Calu3 (cell line): ENCODE measurements around the gene PVR. TPM values are rescaled to one million over a fixed set of nuclear protein-coding genes. Genes with fewer than 3 reads are reported as not detected.
A peak's percentile ranks its signal among the peaks of the same experiment; 100 is the strongest.
"Not testable (repeated sequence)": the region's sequence is repeated elsewhere in the genome, so short reads cannot be mapped to it uniquely, and the experiment has no call there.

Experiments used
- BruUV-seq: library from RNA; stranded (reverse); fragments of 400-500 nt; replicated peaks from 2 replicates; lab custom pipeline; 2021; lab: Mats Ljungman, UMichigan
- CTCF ChIA-PET: fragments of 300-600 bp; sonication (Branson Sonifier 250); formaldehyde crosslinking; loops from one replicate; lab custom pipeline; 2022; ENCODE audit warnings: antibody characterized with exemption; lab: Charles Lee
- DNase-seq: peaks from one replicate; pipeline ENCODE4 v3.0.0; 2022
- H3K27ac Mint-ChIP-seq: one replicate; pipeline ENCODE4 v1.8.0; 2022; ENCODE audit warnings: mixed read lengths; ENCODE audit not compliant: unreplicated experiment
- H3K27me3 Mint-ChIP-seq: one replicate; pipeline ENCODE4 v1.8.0; 2022; ENCODE audit warnings: mixed read lengths; ENCODE audit not compliant: unreplicated experiment
- H3K36me3 Mint-ChIP-seq: one replicate; pipeline ENCODE4 v1.8.0; 2022; ENCODE audit warnings: mild to moderate bottlenecking, moderate library complexity, mixed read lengths; ENCODE audit not compliant: insufficient read depth, unreplicated experiment
- H3K4me1 Mint-ChIP-seq: one replicate; pipeline ENCODE4 v1.8.0; 2022; ENCODE audit warnings: mild to moderate bottlenecking, low read depth, mixed read lengths; ENCODE audit not compliant: unreplicated experiment
- H3K4me3 Mint-ChIP-seq: one replicate; pipeline ENCODE4 v1.8.0; 2022; ENCODE audit warnings: mild to moderate bottlenecking, low read depth, moderate library complexity, mixed read lengths; ENCODE audit not compliant: unreplicated experiment
- H3K9me3 Mint-ChIP-seq: one replicate; pipeline ENCODE4 v1.8.0; 2022; ENCODE audit warnings: low read depth, mixed read lengths; ENCODE audit not compliant: unreplicated experiment
- CTCF ChIP-seq: fragments of 200-600 bp; IDR thresholded peaks from one replicate; pipeline ENCODE4 v1.8.0; 2022; ENCODE audit warnings: antibody characterized with exemption; ENCODE audit not compliant: unreplicated experiment
- intact Hi-C: fragments of 100-400 bp; cut with micrococcal nuclease; formaldehyde crosslinking; loops from one replicate; pipeline ENCODE4 v1.10.0; 2022; ENCODE audit not compliant: unreplicated experiment
- total RNA-seq: library from RNA; stranded (reverse); gene quantifications from 2 replicates; pipeline ENCODE4 v1.2.3, GENCODE V29; 2022

PVR gene
- total RNA-seq, 1 experiment from 2014 or later = 215 TPM

GRCh38 chr19:44683434-44684210 is 39.9 kb downstream of the PVR start:
- peak overlapping the region; percentile 61 for H3K4me3 Mint-ChIP-seq
- CTCF ChIA-PET = interaction anchor here (0.6 to 1.3 kb wide), 3 partner anchors 43 to 113 kb away, joined by 3 read pairs; partner anchors contain the start of gene CBLC
- no peaks in the 10 kb centered on the region for H3K27me3 Mint-ChIP-seq
- intact Hi-C loops = no loop called here
- DNase-seq = no peak
- peaks cover 3% of the 10 kb centered on the region for H3K9me3 Mint-ChIP-seq
- peak overlapping the region; percentile 61 for H3K27ac Mint-ChIP-seq
- H3K4me1 Mint-ChIP-seq = peaks cover 40% of the 10 kb centered on the region
- no TSS peak for BruUV-seq
- H3K36me3 Mint-ChIP-seq = peaks cover 53% of the 10 kb centered on the region
- no peak for TF ChIP-seq CTCF

GRCh38 chr19:44684396-44684795 is 40.7 kb downstream of the PVR start:
- CTCF ChIA-PET, DNase-seq, H3K27me3 Mint-ChIP-seq, H3K9me3 Mint-ChIP-seq, BruUV-seq, intact Hi-C loops: not testable (repeated sequence)
- Mint-ChIP-seq H3K4me3 (peak overlapping the region; percentile 61), H3K4me1 (peaks cover 47% of the 10 kb centered on the region), H3K36me3 (peaks cover 54% of the 10 kb centered on the region), H3K27ac (peak overlapping the region; percentile 61)

GRCh38 chr19:44684892-44685863 is 41.5 kb downstream of the PVR start:
- no TSS peak for BruUV-seq
- DNase-seq = peak; percentile 64
- Mint-ChIP-seq H3K9me3 (peaks cover 3% of the 10 kb centered on the region), H3K4me1 (peaks cover 54% of the 10 kb centered on the region), H3K27ac (peak overlapping the region; percentile 97), H3K4me3 (peak overlapping the region; percentile 61), H3K27me3 (no peaks in the 10 kb centered on the region), H3K36me3 (peaks cover 52% of the 10 kb centered on the region)
- intact Hi-C loops = loop anchor here (5.0 kb wide), 1 partner anchor 37 kb away; no protein-coding TSS in a partner anchor
- CTCF ChIA-PET = interaction anchor here (0.7 to 1.1 kb wide), 5 partner anchors 12 to 114 kb away, joined by 3 to 8 read pairs (median 5); partner anchors contain the start of gene PVR
- TF ChIP-seq CTCF = no peak

GRCh38 chr19:44685877-44686276 is 42.2 kb downstream of the PVR start:
- CTCF ChIA-PET = interaction anchor here (0.6 to 1.1 kb wide), 4 partner anchors 12 to 115 kb away, joined by 4 to 8 read pairs (median 5); no protein-coding TSS in a partner anchor

More at GRCh38 chr19:44685877-44686276, 42.2 kb downstream of the PVR start:
- intact Hi-C loops = loop anchor here (5.0 kb wide), 1 partner anchor 36 kb away; no protein-coding TSS in a partner anchor
- H3K9me3 Mint-ChIP-seq = peaks cover 3% of the 10 kb centered on the region
- DNase-seq = peak; percentile 46
- peaks cover 56% of the 10 kb centered on the region for H3K4me1 Mint-ChIP-seq
- H3K36me3 Mint-ChIP-seq = peaks cover 47% of the 10 kb centered on the region
- TF ChIP-seq CTCF = no peak
- no peaks in the 10 kb centered on the region for H3K27me3 Mint-ChIP-seq
- no peak overlapping the region for H3K4me3 Mint-ChIP-seq
- H3K27ac Mint-ChIP-seq = no peak overlapping the region
- BruUV-seq = no TSS peak
